Kidney (tissue), 14 donors: Measurements from ENCODE around the gene SPECC1. TPM values are rescaled to one million over a fixed set of nuclear protein-coding genes. Genes with fewer than 3 reads are reported as not detected.
"Not testable (repeated sequence)": the region's sequence is repeated elsewhere in the genome, so short reads cannot be mapped to it uniquely, and the experiment has no call there.

Experiments
- DNase-seq, 5 donors: peaks; one replicate each; pipeline ENCODE4 v3.0.0-alpha.2; 2013 to 2020
- FAIRE-seq: peaks from 2 replicates; lab custom pipeline; 2012; peaks lifted over from hg19 to GRCh38; lab: Jason Lieb, UNC
- H3K27ac ChIP-seq, 2 donors: one replicate each; pipeline ENCODE4 v1.7.0; 2013; ENCODE audit warnings: low read depth in 2 of 2, low read length in 2 of 2, inconsistent platforms in 1 of 2
- H3K27me3 ChIP-seq: one replicate; pipeline ENCODE4 v1.7.1; 2013; ENCODE audit warnings: low read length, inconsistent platforms; ENCODE audit not compliant: control insufficient read depth, insufficient read depth
- H3K36me3 ChIP-seq, 3 donors: one replicate each; pipeline versions ENCODE4 v1.7.0 to v1.7.1; 2013; ENCODE audit warnings: low read length in 3 of 3, control low read depth in 1 of 3, inconsistent platforms in 1 of 3; ENCODE audit not compliant: insufficient read depth in 3 of 3, control insufficient read depth in 2 of 3
- H3K4me1 ChIP-seq, 3 donors: one replicate each; pipeline versions ENCODE4 v1.7.0 to v1.7.1; 2013; ENCODE audit warnings: low read length in 3 of 3, inconsistent platforms in 1 of 3, low read depth in 1 of 3; ENCODE audit not compliant: control insufficient read depth in 2 of 3, insufficient read depth in 2 of 3
- H3K4me3 ChIP-seq, 3 donors: one replicate each; pipeline versions ENCODE4 v1.7.0 to v1.8.1; 2013; ENCODE audit warnings: low read length in 3 of 3, control low read depth in 1 of 3, inconsistent platforms in 1 of 3
- H3K9ac ChIP-seq, 3 donors: one replicate each; pipeline versions ENCODE4 v1.7.0 to v1.7.1; 2013; ENCODE audit warnings: low read length in 3 of 3, control low read depth in 1 of 3, inconsistent platforms in 1 of 3
- H3K9me3 ChIP-seq, 3 donors: one replicate each; pipeline versions ENCODE4 v1.7.0 to v1.7.1; 2013; ENCODE audit warnings: low read length in 3 of 3, control low read depth in 1 of 3, inconsistent platforms in 1 of 3; ENCODE audit not compliant: control insufficient read depth in 2 of 3, insufficient read depth in 1 of 3
- intact Hi-C: fragments of 100-400 bp; cut with DNase I; formaldehyde crosslinking; loops from one replicate; pipeline ENCODE4 v1.11.1; 2022
- polyA plus RNA-seq: library from polyadenylated mRNA; stranded (reverse); fragments of 350-450 nt; fragmentation: Illumina TruSeq; extraction: RNeasy Lipid Tissue Mini Kit (QIAGEN cat#74804); gene quantifications from one replicate; pipeline ENCODE4 v1.2.3, GENCODE V29; 2014; ENCODE audit warnings: low read depth, low replicate concordance; ENCODE audit not compliant: insufficient read depth
- total RNA-seq: library from RNA; stranded (reverse); fragmentation: NEBNext Ultra II Directional; extraction: Animal tissue kit (Norgen Biotek cat#: 25700); gene quantifications from one replicate; pipeline ENCODE4 v1.2.1, GENCODE V29; 2021
- TF ChIP-seq, protein P1 (sequence below): IDR thresholded peaks from 3 replicates; pipeline ENCODE4 v1.5.1; 2012; ENCODE audit warnings: mild to moderate bottlenecking, moderate library complexity, borderline replicate concordance; ENCODE audit not compliant: insufficient read depth; ENCODE audit errors: extremely low read depth
- donor health status: control.
- donor health status: control.
- donor health status: control.
- donor health status: control.
- donor health status: control.
- donor health status: DM: yes; HTN: yes; CAD: no.
- donor health status: Normal renal cell carcinoma (clear cell type).

SPECC1 gene
- total and polyA plus RNA-seq, 2 donors from 2014 or later = 7.6 to 29.1 TPM

DNA sequence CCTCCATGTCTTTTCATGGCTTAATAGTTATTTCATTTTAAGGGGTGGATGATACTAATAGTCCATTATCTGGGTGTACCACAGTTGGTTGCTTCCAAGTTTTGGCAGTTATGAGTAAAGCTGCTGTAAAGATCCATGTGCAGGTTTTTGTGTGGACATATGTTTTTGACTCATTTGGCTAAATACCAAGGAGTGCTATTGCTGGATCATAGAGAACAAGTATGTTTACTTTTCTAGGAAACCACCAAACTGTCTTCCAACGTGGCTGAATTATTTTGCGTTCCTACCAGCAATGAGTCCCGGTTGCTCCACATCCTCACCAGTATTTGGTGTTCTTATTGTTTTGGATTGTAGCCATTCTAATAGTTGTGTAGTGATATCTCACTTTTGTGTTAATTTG lies 181.9 kb downstream of the SPECC1 start:
- H3K36me3 ChIP-seq = no peaks in the 10 kb centered on the region
- no peaks in the 10 kb centered on the region for H3K4me1 ChIP-seq
- FAIRE-seq (no peak), DNase-seq (no peak)
- no peaks in the 10 kb centered on the region for H3K9me3 ChIP-seq
- TF ChIP-seq, protein P1, sequence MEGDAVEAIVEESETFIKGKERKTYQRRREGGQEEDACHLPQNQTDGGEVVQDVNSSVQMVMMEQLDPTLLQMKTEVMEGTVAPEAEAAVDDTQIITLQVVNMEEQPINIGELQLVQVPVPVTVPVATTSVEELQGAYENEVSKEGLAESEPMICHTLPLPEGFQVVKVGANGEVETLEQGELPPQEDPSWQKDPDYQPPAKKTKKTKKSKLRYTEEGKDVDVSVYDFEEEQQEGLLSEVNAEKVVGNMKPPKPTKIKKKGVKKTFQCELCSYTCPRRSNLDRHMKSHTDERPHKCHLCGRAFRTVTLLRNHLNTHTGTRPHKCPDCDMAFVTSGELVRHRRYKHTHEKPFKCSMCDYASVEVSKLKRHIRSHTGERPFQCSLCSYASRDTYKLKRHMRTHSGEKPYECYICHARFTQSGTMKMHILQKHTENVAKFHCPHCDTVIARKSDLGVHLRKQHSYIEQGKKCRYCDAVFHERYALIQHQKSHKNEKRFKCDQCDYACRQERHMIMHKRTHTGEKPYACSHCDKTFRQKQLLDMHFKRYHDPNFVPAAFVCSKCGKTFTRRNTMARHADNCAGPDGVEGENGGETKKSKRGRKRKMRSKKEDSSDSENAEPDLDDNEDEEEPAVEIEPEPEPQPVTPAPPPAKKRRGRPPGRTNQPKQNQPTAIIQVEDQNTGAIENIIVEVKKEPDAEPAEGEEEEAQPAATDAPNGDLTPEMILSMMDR = no peak
- intact Hi-C loops = no loop called here
- H3K27me3 ChIP-seq = no peaks in the 10 kb centered on the region
- H3K27ac ChIP-seq = no peak overlapping the region
- no peak overlapping the region for H3K9ac ChIP-seq
- no peak overlapping the region for H3K4me3 ChIP-seq

DNA sequence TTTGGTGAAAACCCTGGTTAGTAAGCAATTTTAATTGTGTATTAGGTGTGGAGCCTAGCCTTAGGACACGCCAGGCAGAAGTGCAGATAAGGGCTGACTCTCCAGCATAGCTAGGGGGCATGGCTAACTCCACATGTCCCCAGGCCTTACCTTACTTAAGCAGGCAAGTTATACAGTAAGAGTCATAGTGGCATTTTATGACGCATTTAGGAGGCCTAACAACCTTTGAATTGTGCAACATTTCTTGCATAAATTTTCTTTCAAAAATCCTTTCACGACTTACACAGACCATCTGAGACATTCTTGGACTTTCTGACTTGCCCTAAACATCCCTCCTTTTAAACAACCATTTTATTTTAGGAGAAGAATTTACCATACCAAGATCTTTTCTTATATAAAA lies 187.1 kb downstream of the SPECC1 start:
- H3K9me3 ChIP-seq, H3K36me3 ChIP-seq, H3K27me3 ChIP-seq, H3K9ac ChIP-seq, DNase-seq, FAIRE-seq, H3K4me3 ChIP-seq, H3K27ac ChIP-seq, intact Hi-C loops, H3K4me1 ChIP-seq: not testable (repeated sequence)

DNA sequence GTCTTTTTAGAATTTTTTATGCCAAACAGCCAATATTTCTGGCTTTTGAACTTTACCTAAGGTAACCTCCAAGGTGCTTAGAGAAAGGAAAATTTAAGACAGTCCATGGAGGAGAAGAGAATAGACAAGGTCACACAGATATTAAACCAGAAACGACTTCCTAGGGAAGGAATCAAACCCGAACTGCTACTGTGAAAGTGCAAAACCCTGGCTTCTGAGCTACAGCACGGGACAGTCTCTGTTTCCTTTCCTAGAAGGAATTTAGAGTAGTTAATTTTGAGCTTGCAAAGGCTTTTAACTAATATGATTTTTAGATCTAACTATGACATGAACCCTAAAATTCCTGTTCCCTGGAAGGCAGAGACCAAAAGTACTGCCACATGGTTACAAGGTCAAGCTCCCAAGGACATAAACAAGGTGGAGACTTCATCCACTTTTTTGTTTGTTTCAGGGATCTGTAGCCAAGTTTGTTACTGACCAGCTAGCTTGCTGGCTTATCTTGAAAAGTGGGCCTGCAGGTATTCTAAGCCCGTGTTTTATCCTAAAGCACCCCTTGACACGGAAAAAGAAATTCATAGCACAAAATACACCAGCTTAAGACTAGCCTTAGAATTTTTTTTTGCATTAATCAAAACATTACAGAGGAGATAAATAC lies 188.2 kb downstream of the SPECC1 start:
- no peak for DNase-seq
- H3K27me3 ChIP-seq = no peaks in the 10 kb centered on the region
- no peak overlapping the region for H3K27ac ChIP-seq
- FAIRE-seq = no peak
- TF ChIP-seq, protein P1 = no peak
- H3K9me3 ChIP-seq = no peaks in the 10 kb centered on the region
- intact Hi-C loops = no loop called here
- no peaks in the 10 kb centered on the region for H3K36me3 ChIP-seq
- H3K9ac ChIP-seq = no peak overlapping the region
- no peaks in the 10 kb centered on the region for H3K4me1 ChIP-seq
- H3K4me3 ChIP-seq = no peak overlapping the region

DNA sequence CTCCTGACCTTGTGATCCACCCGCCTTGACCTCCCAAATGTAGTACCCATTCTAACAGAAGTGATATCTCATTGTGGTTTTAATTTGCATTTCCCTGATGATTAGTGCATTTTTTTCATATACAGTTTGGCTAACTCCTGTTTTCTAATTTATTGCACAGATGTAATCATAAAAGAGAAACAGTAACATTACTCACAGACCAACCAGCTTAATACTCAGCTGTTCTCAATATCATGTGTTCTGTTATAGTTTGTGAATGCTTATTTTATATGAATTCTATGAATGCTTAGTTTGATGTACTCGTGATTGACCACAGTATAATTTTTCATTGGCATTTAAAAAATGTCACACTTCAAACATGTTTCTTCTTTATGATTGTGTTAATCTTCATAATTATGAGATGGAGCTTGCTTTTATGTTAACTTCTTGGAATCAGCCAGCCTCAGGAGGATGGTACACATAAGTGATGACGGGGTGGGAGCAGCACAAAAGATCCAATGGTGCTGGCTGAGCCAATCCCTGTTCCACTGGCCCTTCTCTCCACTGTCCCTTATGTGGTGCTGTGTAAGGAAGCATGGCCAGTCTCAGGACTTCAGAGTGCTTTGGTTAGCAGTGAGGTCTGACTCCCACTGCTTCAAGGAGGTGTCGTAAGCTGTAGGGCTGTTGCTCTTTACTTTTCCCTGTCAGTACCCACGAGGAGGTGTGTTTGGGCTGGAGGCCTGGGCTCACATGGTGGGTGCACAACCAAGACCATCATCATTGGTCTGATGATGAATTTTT lies 191.0 kb downstream of the SPECC1 start:
- no peaks in the 10 kb centered on the region for H3K27me3 ChIP-seq
- no peak overlapping the region for H3K9ac ChIP-seq
- H3K9me3 ChIP-seq = no peaks in the 10 kb centered on the region
- FAIRE-seq (no peak), DNase-seq (no peak)
- no peak overlapping the region for H3K27ac ChIP-seq
- no peaks in the 10 kb centered on the region for H3K4me1 ChIP-seq
- no peak overlapping the region for H3K4me3 ChIP-seq
- TF ChIP-seq, protein P1 = no peak
- intact Hi-C loops = no loop called here
- H3K36me3 ChIP-seq = no peaks in the 10 kb centered on the region
